Measurements from ENCODE around the gene WNT7B. TPM values are rescaled to one million over a fixed set of nuclear protein-coding genes. Genes with fewer than 3 reads are reported as not detected.

Gene WNT7B
- total RNA-seq, 4 donors from 2014 or later, result not detected

- TF ChIP-seq, protein P1, sequence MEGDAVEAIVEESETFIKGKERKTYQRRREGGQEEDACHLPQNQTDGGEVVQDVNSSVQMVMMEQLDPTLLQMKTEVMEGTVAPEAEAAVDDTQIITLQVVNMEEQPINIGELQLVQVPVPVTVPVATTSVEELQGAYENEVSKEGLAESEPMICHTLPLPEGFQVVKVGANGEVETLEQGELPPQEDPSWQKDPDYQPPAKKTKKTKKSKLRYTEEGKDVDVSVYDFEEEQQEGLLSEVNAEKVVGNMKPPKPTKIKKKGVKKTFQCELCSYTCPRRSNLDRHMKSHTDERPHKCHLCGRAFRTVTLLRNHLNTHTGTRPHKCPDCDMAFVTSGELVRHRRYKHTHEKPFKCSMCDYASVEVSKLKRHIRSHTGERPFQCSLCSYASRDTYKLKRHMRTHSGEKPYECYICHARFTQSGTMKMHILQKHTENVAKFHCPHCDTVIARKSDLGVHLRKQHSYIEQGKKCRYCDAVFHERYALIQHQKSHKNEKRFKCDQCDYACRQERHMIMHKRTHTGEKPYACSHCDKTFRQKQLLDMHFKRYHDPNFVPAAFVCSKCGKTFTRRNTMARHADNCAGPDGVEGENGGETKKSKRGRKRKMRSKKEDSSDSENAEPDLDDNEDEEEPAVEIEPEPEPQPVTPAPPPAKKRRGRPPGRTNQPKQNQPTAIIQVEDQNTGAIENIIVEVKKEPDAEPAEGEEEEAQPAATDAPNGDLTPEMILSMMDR (IDR thresholded peaks at IDR 0.05; ENCODE audit: low read depth), result no peak
Measured at GRCh38 chr22:45962434-45962718, 14.6 kb downstream of the WNT7B start.

DNA sequence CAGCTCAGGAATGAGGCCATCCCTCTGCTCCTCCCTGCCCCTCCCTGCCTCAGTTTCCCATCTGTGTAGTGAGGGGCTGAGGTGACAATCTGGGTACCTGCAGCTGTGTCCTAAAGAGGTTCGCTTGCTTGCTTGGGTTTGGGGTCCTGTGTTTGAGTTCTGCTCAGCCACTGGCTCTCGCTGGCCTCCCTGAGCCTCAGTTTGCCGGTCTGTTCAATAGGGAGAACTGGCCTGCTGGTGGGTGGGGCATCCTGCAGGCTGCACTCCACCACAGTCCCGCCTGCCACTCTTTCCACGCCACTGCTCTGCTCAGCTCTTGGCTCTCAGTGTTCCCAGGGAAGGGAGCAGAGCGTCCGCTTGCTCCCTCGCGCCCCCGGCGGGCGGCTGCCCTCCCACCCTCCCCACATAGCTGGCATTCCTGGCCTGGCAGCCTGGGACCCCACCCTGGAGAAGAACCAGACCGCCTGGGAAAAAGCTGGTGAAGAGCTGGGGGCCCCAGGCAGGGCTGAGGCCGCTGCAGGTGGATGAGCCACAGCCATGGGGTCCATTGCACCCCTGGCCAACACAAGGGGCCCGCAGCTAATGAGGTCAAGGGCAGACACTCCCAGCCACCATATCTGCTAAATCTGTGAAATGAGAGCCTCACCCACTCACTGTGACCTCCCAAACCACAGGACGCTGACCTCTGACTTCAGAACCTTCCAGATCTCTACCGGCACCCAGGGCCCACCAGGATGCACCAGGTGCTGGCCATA is 15.1 kb downstream of the WNT7B start:
- TF ChIP-seq, protein P1 (IDR thresholded peaks at IDR 0.05; ENCODE audit: low read depth), result no peak

DNA sequence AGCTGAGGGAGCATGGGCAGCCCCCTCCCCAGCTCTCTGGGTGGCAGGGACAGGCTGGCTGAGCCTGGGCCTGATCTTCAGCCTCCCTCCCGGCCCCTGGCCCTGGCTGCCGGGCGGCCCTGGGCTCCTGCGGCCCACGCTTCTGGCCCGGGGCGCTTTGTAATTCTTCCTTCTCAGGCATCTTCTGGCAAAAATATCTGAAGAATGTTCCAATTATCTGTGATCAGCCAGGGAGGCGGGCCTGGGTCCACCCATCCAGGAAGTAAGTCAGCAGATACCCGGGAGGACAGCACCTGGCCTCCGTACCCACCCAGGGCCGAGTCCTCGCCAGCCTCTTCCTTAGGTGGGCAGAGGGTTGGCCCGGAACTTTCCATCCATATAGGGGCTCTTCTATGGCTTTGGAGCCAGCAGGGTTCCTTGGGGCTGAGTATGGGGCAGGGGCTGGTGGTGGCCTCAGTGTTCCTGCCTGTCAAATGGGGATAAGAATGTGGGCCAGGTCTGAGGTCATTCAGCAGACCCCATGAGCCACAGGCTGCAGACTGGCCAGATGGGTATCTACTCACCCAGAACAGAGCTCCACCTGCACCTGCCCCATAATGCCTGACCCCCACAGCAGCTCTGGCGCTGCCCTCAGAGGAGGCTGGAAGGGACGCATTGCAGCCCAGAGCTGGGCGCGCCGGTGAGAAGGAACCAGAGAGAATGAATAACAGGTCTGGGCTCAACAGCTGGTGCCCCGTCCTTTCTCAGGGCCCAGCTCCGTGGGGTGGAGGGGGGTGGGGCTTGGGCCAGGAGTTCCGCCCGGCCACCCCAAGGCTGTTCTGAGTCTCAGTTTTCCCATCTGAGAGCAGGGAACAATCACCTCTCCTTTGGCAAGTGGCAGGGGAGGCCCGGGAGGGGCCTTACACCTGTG is 16.2 kb downstream of the WNT7B start:
- TF ChIP-seq, protein P1 (IDR thresholded peaks at IDR 0.05; ENCODE audit: low read depth), result no peak

DNA sequence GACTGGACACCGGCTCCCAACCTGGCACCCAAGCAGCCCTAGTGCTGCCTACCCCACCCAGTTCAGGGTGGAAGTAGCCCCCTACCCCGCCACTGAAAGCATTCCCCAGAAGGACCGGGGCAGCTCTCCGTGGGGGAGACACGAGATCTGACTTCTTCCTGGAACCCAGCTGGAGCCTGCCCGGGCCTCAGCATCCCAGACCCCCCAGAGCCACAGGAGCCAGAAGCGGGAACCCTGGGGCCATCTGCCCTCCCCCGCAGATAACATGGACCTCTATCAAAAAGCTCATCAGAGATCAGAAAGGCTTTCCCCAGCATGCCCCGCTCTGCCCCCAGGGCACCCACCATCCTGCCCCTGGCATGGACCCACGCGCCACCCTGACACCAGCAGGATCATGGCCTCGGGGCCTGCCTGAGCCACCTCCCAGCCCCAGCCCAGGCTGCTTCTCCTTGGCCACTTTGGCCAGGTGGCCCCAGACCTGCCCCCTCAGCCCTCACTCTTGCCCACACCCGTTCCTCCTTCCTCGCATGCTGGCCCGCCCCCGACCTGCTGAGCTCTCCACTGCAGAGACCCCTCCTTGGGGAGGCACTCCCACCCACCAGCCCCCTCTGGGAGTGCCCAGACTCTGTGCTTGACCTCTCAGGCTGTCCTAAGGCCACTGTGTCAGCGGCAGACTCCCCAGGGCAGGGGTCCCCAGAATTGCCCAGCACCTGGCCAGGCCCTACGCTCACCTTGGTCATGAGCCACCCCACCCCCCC is 17.1 kb downstream of the WNT7B start:
- TF ChIP-seq, protein P1 (IDR thresholded peaks at IDR 0.05; ENCODE audit: low read depth), result no peak

GRCh38 chr22:45958971-45959370 is 18.0 kb downstream of the WNT7B start:
- TF ChIP-seq, protein P1 (IDR thresholded peaks at IDR 0.05; ENCODE audit: low read depth), result no peak

- TF ChIP-seq, protein P1 (IDR thresholded peaks at IDR 0.05; ENCODE audit: low read depth), result no peak
Measured at GRCh38 chr22:45957826-45958225, 19.1 kb downstream of the WNT7B start.

DNA sequence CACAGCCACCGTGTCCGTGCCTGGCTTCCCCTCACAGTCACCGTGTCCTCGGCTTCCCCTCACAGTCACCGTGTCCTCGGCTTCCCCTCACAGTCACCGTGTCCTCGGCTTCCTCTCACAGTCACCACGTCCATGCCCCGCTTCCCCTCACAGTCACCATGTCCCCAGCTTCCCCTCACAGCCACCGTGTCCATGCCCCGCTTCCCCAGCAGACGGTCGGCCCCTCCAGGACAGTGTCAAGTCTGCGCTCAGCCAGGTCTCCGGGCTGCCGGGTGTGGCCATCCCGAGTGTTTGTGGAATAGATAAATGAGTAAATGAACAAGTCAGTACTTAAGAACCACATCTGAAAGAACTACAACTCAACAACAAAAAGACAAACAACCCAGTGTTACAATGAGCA is 23.8 kb downstream of the WNT7B start:
- TF ChIP-seq, protein P1 (IDR thresholded peaks at IDR 0.05; ENCODE audit: low read depth), result no peak

Data from subcutaneous adipose tissue (tissue), 4 donors.